Activated CD4-positive, alpha-beta T cell treated with anti-CD3 and anti-CD28 coated beads for 36 hours (primary cell): ENCODE data around the gene CYP3A5. TPM values are rescaled to one million over a fixed set of nuclear protein-coding genes. Genes with fewer than 3 reads are reported as not detected.
A peak's percentile ranks its signal among the peaks of the same experiment; 100 is the strongest.
"Not testable (repeated sequence)": the region's sequence is repeated elsewhere in the genome, so short reads cannot be mapped to it uniquely, and the experiment has no call there.

Experiments
- ATAC-seq: fragments of 200-7000 bp; cut with Tn5 transposase; one replicate; pipeline ENCODE4 v1.10.0; 2021; ENCODE audit warnings: mild to moderate bottlenecking, moderate library complexity
- CTCF ChIA-PET: fragments of 350-600 bp; sonication (Branson Sonifier 250); formaldehyde crosslinking; loops from one replicate; lab custom pipeline; 2021; ENCODE audit warnings: antibody characterized with exemption; lab: Charles Lee
- POLR2A ChIA-PET: fragments of 350-600 bp; sonication (Branson Sonifier 250); formaldehyde crosslinking; loops from one replicate; lab custom pipeline; 2021; ENCODE audit warnings: antibody characterized with exemption, inconsistent platforms; lab: Charles Lee
- DNase-seq: peaks from one replicate; pipeline ENCODE4 v3.0.0-alpha.2; 2020
- H3K27ac Mint-ChIP-seq: one replicate; pipeline ENCODE4 v1.8.0; 2021; ENCODE audit warnings: mixed read lengths
- H3K27me3 Mint-ChIP-seq: one replicate; pipeline ENCODE4 v1.8.0; 2021; ENCODE audit warnings: mixed read lengths
- H3K36me3 Mint-ChIP-seq: one replicate; pipeline ENCODE4 v1.8.0; 2021; ENCODE audit warnings: low read depth, mixed read lengths
- H3K4me1 Mint-ChIP-seq: one replicate; pipeline ENCODE4 v1.8.0; 2021; ENCODE audit warnings: mixed read lengths
- H3K4me3 Mint-ChIP-seq: one replicate; pipeline ENCODE4 v1.8.0; 2021; ENCODE audit warnings: mild to moderate bottlenecking, moderate library complexity, mixed read lengths
- H3K9me3 Mint-ChIP-seq: one replicate; pipeline ENCODE4 v1.8.0; 2021; ENCODE audit warnings: low read depth, mixed read lengths
- intact Hi-C, 2 experiments: fragments of 100-400 bp; cut with DNase I in 1 of 2; cut with micrococcal nuclease in 1 of 2; formaldehyde crosslinking; loops; one replicate each; pipeline versions ENCODE4 v1.14.2 to v1.15.1; 2022 to 2024; cut with DNase I, micrococcal nuclease
- total RNA-seq, 2 experiments: library from RNA; stranded (reverse); gene quantifications; one replicate each; pipeline ENCODE4 v1.2.3, GENCODE V29; 2021

The CYP3A5 gene
- total RNA-seq, 2 experiments from 2014 or later = not detected

GRCh38 chr7:99653754-99654153 is 26.0 kb downstream of the CYP3A5 start:
- H3K4me3 Mint-ChIP-seq = no peak overlapping the region
- no peak for ATAC-seq
- intact Hi-C loops = no loop called here
- H3K27ac Mint-ChIP-seq = no peak overlapping the region
- ChIA-PET POLR2A (no interaction called here), CTCF (no interaction called here)
- peaks cover 3% of the 10 kb centered on the region for H3K9me3 Mint-ChIP-seq
- H3K36me3 Mint-ChIP-seq = peaks cover 26% of the 10 kb centered on the region
- no peak for DNase-seq
- no peaks in the 10 kb centered on the region for H3K27me3 Mint-ChIP-seq
- H3K4me1 Mint-ChIP-seq = peaks cover 5% of the 10 kb centered on the region

GRCh38 chr7:99653269-99653668 is 26.5 kb downstream of the CYP3A5 start:
- H3K36me3 Mint-ChIP-seq = peaks cover 28% of the 10 kb centered on the region
- POLR2A ChIA-PET = not testable (repeated sequence)

GRCh38 chr7:99652671-99653070 is 27.1 kb downstream of the CYP3A5 start:
- ChIA-PET CTCF (interaction anchor here (0.7 kb wide), 1 partner anchor 42 kb away, joined by 3 read pairs; no protein-coding TSS in a partner anchor), POLR2A (no interaction called here)
- Mint-ChIP-seq H3K4me3 (no peak overlapping the region), H3K27me3 (no peaks in the 10 kb centered on the region), H3K27ac (no peak overlapping the region), H3K9me3 (peaks cover 1% of the 10 kb centered on the region), H3K36me3 (peaks cover 27% of the 10 kb centered on the region), H3K4me1 (peaks cover 10% of the 10 kb centered on the region)
- no peak for ATAC-seq
- intact Hi-C loops = no loop called here
- no peak for DNase-seq

More at GRCh38 chr7:99653269-99653668, 26.5 kb downstream of the CYP3A5 start:
- DNase-seq, H3K27ac Mint-ChIP-seq, H3K27me3 Mint-ChIP-seq, ATAC-seq, H3K4me1 Mint-ChIP-seq, intact Hi-C loops, H3K4me3 Mint-ChIP-seq, H3K9me3 Mint-ChIP-seq: not testable (repeated sequence)
- CTCF ChIA-PET = interaction anchor here (0.7 kb wide), 1 partner anchor 41 kb away, joined by 3 read pairs; no protein-coding TSS in a partner anchor

- no peak overlapping the region for H3K4me3 Mint-ChIP-seq
- CTCF ChIA-PET = interaction anchor here (1.2 kb wide), 2 partner anchors 27 to 37 kb away, joined by 3 to 4 read pairs; no protein-coding TSS in a partner anchor
- H3K27ac Mint-ChIP-seq = no peak overlapping the region
- intact Hi-C loops = no loop called here
- peaks cover 1% of the 10 kb centered on the region for H3K9me3 Mint-ChIP-seq
- H3K27me3 Mint-ChIP-seq = no peaks in the 10 kb centered on the region
- H3K4me1 Mint-ChIP-seq = peaks cover 10% of the 10 kb centered on the region
- POLR2A ChIA-PET = no interaction called here
- no peak for DNase-seq
- ATAC-seq = no peak
- H3K36me3 Mint-ChIP-seq = peaks cover 25% of the 10 kb centered on the region
These were observed 28.5 kb downstream of the CYP3A5 start for GRCh38 chr7:99651290-99651689.

- H3K9me3 Mint-ChIP-seq = peaks cover 5% of the 10 kb centered on the region
- H3K4me1 Mint-ChIP-seq = peaks cover 13% of the 10 kb centered on the region
- no peak overlapping the region for H3K27ac Mint-ChIP-seq
- ATAC-seq (peak; percentile 97), DNase-seq (peak; percentile 40)
- H3K36me3 Mint-ChIP-seq = peaks cover 31% of the 10 kb centered on the region
- H3K4me3 Mint-ChIP-seq = no peak overlapping the region
- H3K27me3 Mint-ChIP-seq = no peaks in the 10 kb centered on the region
- ChIA-PET POLR2A (no interaction called here), CTCF (interaction anchor here (1.1 kb wide), 1 partner anchor 32 kb away, joined by 4 read pairs; the partner anchor contains the start of gene ZSCAN25)
- intact Hi-C loops = no loop called here
These were observed 31.0 kb downstream of the CYP3A5 start for GRCh38 chr7:99648843-99649242.

GRCh38 chr7:99645590-99645989 is 34.2 kb downstream of the CYP3A5 start:
- H3K27ac Mint-ChIP-seq = no peak overlapping the region
- CTCF ChIA-PET = interaction anchor here (0.6 kb wide), 1 partner anchor 272 kb away, joined by 3 read pairs; no protein-coding TSS in a partner anchor

GRCh38 chr7:99644431-99644830 is 35.4 kb downstream of the CYP3A5 start:
- Mint-ChIP-seq H3K4me1 (peaks cover 42% of the 10 kb centered on the region), H3K27me3 (no peaks in the 10 kb centered on the region), H3K9me3 (peaks cover 5% of the 10 kb centered on the region), H3K4me3 (no peak overlapping the region), H3K36me3 (peaks cover 59% of the 10 kb centered on the region), H3K27ac (no peak overlapping the region)
- no peak for ATAC-seq
- intact Hi-C loops = no loop called here
- CTCF ChIA-PET = no interaction called here
- POLR2A ChIA-PET = no interaction called here
- DNase-seq = no peak

More at GRCh38 chr7:99645590-99645989, 34.2 kb downstream of the CYP3A5 start:
- ATAC-seq (no peak), DNase-seq (no peak)
- Mint-ChIP-seq H3K4me3 (no peak overlapping the region), H3K9me3 (peaks cover 5% of the 10 kb centered on the region), H3K27me3 (no peaks in the 10 kb centered on the region), H3K4me1 (peaks cover 33% of the 10 kb centered on the region), H3K36me3 (peaks cover 50% of the 10 kb centered on the region)
- POLR2A ChIA-PET = interaction anchor here (0.6 kb wide), 1 partner anchor 21 kb away, joined by 3 read pairs; no protein-coding TSS in a partner anchor
- intact Hi-C loops = no loop called here

- no peak for ATAC-seq
- DNase-seq = no peak
- Mint-ChIP-seq H3K36me3 (peaks cover 67% of the 10 kb centered on the region), H3K4me1 (peaks cover 46% of the 10 kb centered on the region), H3K4me3 (no peak overlapping the region), H3K9me3 (peaks cover 5% of the 10 kb centered on the region), H3K27me3 (no peaks in the 10 kb centered on the region), H3K27ac (no peak overlapping the region)
- intact Hi-C loops = no loop called here
- ChIA-PET POLR2A (no interaction called here), CTCF (interaction anchor here (0.7 kb wide), 1 partner anchor 210 kb away, joined by 4 read pairs; no protein-coding TSS in a partner anchor)
These were observed 36.3 kb downstream of the CYP3A5 start for GRCh38 chr7:99643464-99643863.

- peak; percentile 13 for ATAC-seq
- CTCF ChIA-PET = interaction anchor here (1.1 kb wide), 1 partner anchor 51 kb away, joined by 3 read pairs; no protein-coding TSS in a partner anchor
- no peak for DNase-seq
- peaks cover 71% of the 10 kb centered on the region for H3K36me3 Mint-ChIP-seq
- H3K9me3 Mint-ChIP-seq = peaks cover 5% of the 10 kb centered on the region
- H3K4me1 Mint-ChIP-seq = peaks cover 57% of the 10 kb centered on the region
- intact Hi-C loops = no loop called here
- peak overlapping the region; percentile 76 for H3K27ac Mint-ChIP-seq
- POLR2A ChIA-PET = interaction anchor here (1.2 kb wide), 1 partner anchor 137 kb away, joined by 3 read pairs; the partner anchor contains the start of gene ZKSCAN5
- no peak overlapping the region for H3K4me3 Mint-ChIP-seq
- no peaks in the 10 kb centered on the region for H3K27me3 Mint-ChIP-seq
These were observed 37.8 kb downstream of the CYP3A5 start for GRCh38 chr7:99642027-99642426.

- DNase-seq (no peak), ATAC-seq (no peak)
- H3K4me1 Mint-ChIP-seq = peaks cover 73% of the 10 kb centered on the region
- H3K27me3 Mint-ChIP-seq = no peaks in the 10 kb centered on the region
- H3K27ac Mint-ChIP-seq = peak overlapping the region; percentile 68
- H3K36me3 Mint-ChIP-seq = peaks cover 69% of the 10 kb centered on the region
- POLR2A ChIA-PET = no interaction called here
- no peaks in the 10 kb centered on the region for H3K9me3 Mint-ChIP-seq
- intact Hi-C loops = loop anchor here in 1 of 2 experiments (10.0 kb wide), 1 partner anchor 196 kb away; no protein-coding TSS in a partner anchor
- CTCF ChIA-PET = no interaction called here
- H3K4me3 Mint-ChIP-seq = no peak overlapping the region
These were observed 40.5 kb downstream of the CYP3A5 start for GRCh38 chr7:99639267-99639666.

- no peak for DNase-seq
- no peak for ATAC-seq
- Mint-ChIP-seq H3K4me3 (no peak overlapping the region), H3K9me3 (no peaks in the 10 kb centered on the region), H3K27ac (peak overlapping the region; percentile 94), H3K4me1 (peaks cover 70% of the 10 kb centered on the region), H3K27me3 (no peaks in the 10 kb centered on the region), H3K36me3 (peaks cover 68% of the 10 kb centered on the region)
- ChIA-PET POLR2A (no interaction called here), CTCF (no interaction called here)
- intact Hi-C loops = loop anchor here in 1 of 2 experiments (10.0 kb wide), 1 partner anchor 196 kb away; no protein-coding TSS in a partner anchor
These were observed 41.1 kb downstream of the CYP3A5 start for GRCh38 chr7:99638731-99639130.

- ATAC-seq = peak; percentile 88
- H3K4me3 Mint-ChIP-seq = peak overlapping the region; percentile 16
- ChIA-PET CTCF (interaction anchor here (0.7 to 1.0 kb wide), 2 partner anchors 11 to 22 kb away, joined by 3 read pairs; no protein-coding TSS in a partner anchor), POLR2A (interaction anchor here (0.5 kb wide), 1 partner anchor 534 kb away, joined by 6 read pairs; no protein-coding TSS in a partner anchor)
- intact Hi-C loops = loop anchor here (1.0 to 10.0 kb wide), 2 partner anchors 151 to 197 kb away; no protein-coding TSS in a partner anchor
- H3K27ac Mint-ChIP-seq = peak overlapping the region; percentile 94
- H3K9me3 Mint-ChIP-seq, DNase-seq, H3K27me3 Mint-ChIP-seq: not testable (repeated sequence)
- peaks cover 72% of the 10 kb centered on the region for H3K4me1 Mint-ChIP-seq
- peaks cover 65% of the 10 kb centered on the region for H3K36me3 Mint-ChIP-seq
These were observed 42.4 kb downstream of the CYP3A5 start for GRCh38 chr7:99637414-99637813.
